CD4-positive, alpha-beta T cell (primary cell): ENCODE results near the gene FIBCD1. TPM values are rescaled to one million over a fixed set of nuclear protein-coding genes. Genes with fewer than 3 reads are reported as not detected.

ENCODE experiments used
- ATAC-seq: fragments of 200-7000 bp; cut with Tn5 transposase; one replicate; pipeline ENCODE4 v1.10.0; 2022; ENCODE audit warnings: mild to moderate bottlenecking; ENCODE audit not compliant: poor library complexity
- CTCF ChIA-PET: fragments of 350-600 bp; sonication (Branson Sonifier 250); formaldehyde crosslinking; loops from one replicate; lab custom pipeline; 2021; ENCODE audit warnings: antibody characterized with exemption, inconsistent platforms; lab: Charles Lee
- POLR2A ChIA-PET: fragments of 350-600 bp; sonication (Branson Sonifier 250); formaldehyde crosslinking; loops from one replicate; lab custom pipeline; 2021; ENCODE audit warnings: antibody characterized with exemption, inconsistent platforms; lab: Charles Lee
- DNase-seq, 14 experiments: peaks; one replicate each; pipeline ENCODE4 v3.0.0-alpha.2; 2013 to 2020; ENCODE audit warnings: mixed read lengths in 2 of 14
- H3K27ac ChIP-seq, 2 donors: one replicate each; pipeline versions ENCODE4 v1.5.1 to v1.7.0; 2013; ENCODE audit warnings: low read length in 2 of 2, low read depth in 1 of 2, mild to moderate bottlenecking in 1 of 2
- H3K27me3 ChIP-seq, 2 experiments: 1 replicate in 1 of 2; 2 replicates in 1 of 2; pipeline versions ENCODE4 v1.6.1 to v1.7.0; 2013; ENCODE audit warnings: low read length in 2 of 2, control low read depth in 1 of 2, mild to moderate bottlenecking in 1 of 2, moderate library complexity in 1 of 2; ENCODE audit not compliant: insufficient read depth in 2 of 2, control insufficient read depth in 1 of 2
- H3K36me3 ChIP-seq: one replicate; pipeline ENCODE4 v1.6.1; 2013; ENCODE audit warnings: low read length, control low read depth; ENCODE audit not compliant: insufficient read depth
- H3K4me1 ChIP-seq: one replicate; pipeline ENCODE4 v1.6.1; 2013; ENCODE audit warnings: low read length, control low read depth; ENCODE audit not compliant: insufficient read depth
- H3K4me3 ChIP-seq: one replicate; pipeline ENCODE4 v1.5.1; 2013; ENCODE audit warnings: mild to moderate bottlenecking, low read length, moderate library complexity
- H3K9me3 ChIP-seq, 2 experiments: 1 replicate in 1 of 2; 2 replicates in 1 of 2; pipeline versions ENCODE4 v1.6.1 to v1.7.0; 2013; ENCODE audit warnings: low read length in 2 of 2, mild to moderate bottlenecking in 2 of 2, control low read depth in 1 of 2, moderate library complexity in 1 of 2; ENCODE audit not compliant: control insufficient read depth in 1 of 2, insufficient read depth in 1 of 2
- H3K27ac Mint-ChIP-seq: one replicate; pipeline ENCODE4 v1.8.0; 2020; ENCODE audit warnings: mixed read lengths
- H3K27me3 Mint-ChIP-seq: one replicate; pipeline ENCODE4 v1.8.0; 2021; ENCODE audit warnings: mixed read lengths
- H3K36me3 Mint-ChIP-seq: one replicate; pipeline ENCODE4 v1.8.0; 2021; ENCODE audit warnings: low read depth, mixed read lengths
- H3K4me1 Mint-ChIP-seq: one replicate; pipeline ENCODE4 v1.8.0; 2021; ENCODE audit warnings: low read depth, mixed read lengths
- H3K4me3 Mint-ChIP-seq: one replicate; pipeline ENCODE4 v1.8.0; 2020; ENCODE audit warnings: mild to moderate bottlenecking, mixed read lengths
- H3K9me3 Mint-ChIP-seq: one replicate; pipeline ENCODE4 v1.8.0; 2020; ENCODE audit warnings: mixed read lengths
- intact Hi-C, 2 experiments: fragments of 100-400 bp; cut with DNase I in 1 of 2; cut with micrococcal nuclease in 1 of 2; formaldehyde crosslinking; loops; one replicate each; pipeline versions ENCODE4 v1.15.1 to v1.9.0; 2023 to 2025; cut with DNase I, micrococcal nuclease
- total RNA-seq, 174 experiments: library from RNA in 2 of 174; stranded (reverse) in 2 of 174; gene quantifications; one replicate each; pipeline ENCODE4 v1.2.3 and lab custom pipeline; 2021 to 2026
- TF ChIP-seq, protein P1 (sequence below): fragments of 200-600 bp; IDR thresholded peaks from one replicate; pipeline ENCODE4 v1.8.0; 2022; ENCODE audit warnings: antibody characterized with exemption, mild to moderate bottlenecking

FIBCD1 gene
- total RNA-seq, 2 experiments from 2014 or later: not detected

DNA sequence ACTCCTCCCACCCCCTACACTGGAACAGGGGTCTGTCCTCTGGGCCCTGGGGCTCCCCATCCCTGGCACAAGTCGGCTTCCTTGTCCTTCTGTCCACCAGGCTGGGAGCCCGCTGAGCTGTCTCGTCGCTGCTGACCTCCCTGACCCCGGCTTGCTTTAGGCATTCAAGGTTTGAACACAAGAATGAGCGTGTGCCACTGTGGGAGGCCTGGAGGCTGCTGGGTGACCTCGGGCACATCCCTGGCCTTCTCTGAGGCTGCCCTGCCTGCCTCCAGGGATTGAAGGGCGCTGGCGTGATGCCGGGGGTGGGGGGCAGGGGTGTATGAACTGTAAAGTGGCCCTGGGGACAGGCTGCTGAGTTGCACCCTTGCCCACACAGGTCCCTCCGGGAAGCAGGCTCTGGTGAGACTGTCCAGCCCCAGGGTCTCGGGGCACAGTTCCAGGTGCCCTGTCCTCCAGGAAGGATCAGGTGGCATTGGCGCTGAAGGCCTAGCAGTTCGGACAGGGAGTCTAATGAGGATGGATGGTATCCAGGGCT lies 18.2 kb downstream of the FIBCD1 start:
- Mint-ChIP-seq H3K27ac (no peak overlapping the region), H3K4me1 (no peaks in the 10 kb centered on the region), H3K4me3 (no peak overlapping the region), H3K9me3 (no peaks in the 10 kb centered on the region), H3K27me3 (peaks cover 8% of the 10 kb centered on the region), H3K36me3 (no peaks in the 10 kb centered on the region)
- TF ChIP-seq, protein P1, sequence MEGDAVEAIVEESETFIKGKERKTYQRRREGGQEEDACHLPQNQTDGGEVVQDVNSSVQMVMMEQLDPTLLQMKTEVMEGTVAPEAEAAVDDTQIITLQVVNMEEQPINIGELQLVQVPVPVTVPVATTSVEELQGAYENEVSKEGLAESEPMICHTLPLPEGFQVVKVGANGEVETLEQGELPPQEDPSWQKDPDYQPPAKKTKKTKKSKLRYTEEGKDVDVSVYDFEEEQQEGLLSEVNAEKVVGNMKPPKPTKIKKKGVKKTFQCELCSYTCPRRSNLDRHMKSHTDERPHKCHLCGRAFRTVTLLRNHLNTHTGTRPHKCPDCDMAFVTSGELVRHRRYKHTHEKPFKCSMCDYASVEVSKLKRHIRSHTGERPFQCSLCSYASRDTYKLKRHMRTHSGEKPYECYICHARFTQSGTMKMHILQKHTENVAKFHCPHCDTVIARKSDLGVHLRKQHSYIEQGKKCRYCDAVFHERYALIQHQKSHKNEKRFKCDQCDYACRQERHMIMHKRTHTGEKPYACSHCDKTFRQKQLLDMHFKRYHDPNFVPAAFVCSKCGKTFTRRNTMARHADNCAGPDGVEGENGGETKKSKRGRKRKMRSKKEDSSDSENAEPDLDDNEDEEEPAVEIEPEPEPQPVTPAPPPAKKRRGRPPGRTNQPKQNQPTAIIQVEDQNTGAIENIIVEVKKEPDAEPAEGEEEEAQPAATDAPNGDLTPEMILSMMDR: no peak
- H3K27me3 ChIP-seq: peaks cover 0 to 3% of the 10 kb centered on the region in 2 experiments
- intact Hi-C loops: no loop called here
- no peak overlapping the region for H3K27ac ChIP-seq
- no peak for ATAC-seq
- ChIA-PET CTCF (no interaction called here), POLR2A (no interaction called here)
- no peaks in the 10 kb centered on the region for H3K36me3 ChIP-seq
- no peak overlapping the region for H3K4me3 ChIP-seq
- H3K4me1 ChIP-seq: no peaks in the 10 kb centered on the region
- no peaks in the 10 kb centered on the region for H3K9me3 ChIP-seq
- DNase-seq: no peak

DNA sequence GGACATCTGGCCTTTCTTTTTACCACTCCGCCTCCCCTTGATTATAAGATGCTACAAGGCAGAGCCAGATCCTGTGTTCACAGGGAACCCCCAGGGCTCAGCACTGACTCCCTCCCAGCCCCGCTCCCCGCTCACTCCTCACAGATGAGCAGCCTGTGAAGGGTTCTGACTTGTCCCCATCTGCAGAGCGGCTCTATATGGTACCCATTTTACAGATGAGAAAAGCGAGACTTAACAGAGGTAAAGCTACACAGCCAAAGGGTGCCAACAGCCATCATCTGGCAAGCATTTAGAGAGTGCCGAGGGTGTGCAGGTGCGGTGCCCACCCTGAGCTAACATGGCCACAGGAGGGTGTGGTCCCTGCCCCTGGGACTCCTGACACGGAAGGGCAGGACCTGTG lies 18.8 kb downstream of the FIBCD1 start:
- CTCF ChIA-PET: no interaction called here
- Histone ChIP-seq H3K4me3 (no peak overlapping the region), H3K27me3 (peaks cover 0 to 3% of the 10 kb centered on the region in 2 experiments), H3K36me3 (no peaks in the 10 kb centered on the region), H3K9me3 (no peaks in the 10 kb centered on the region), H3K4me1 (no peaks in the 10 kb centered on the region), H3K27ac (no peak overlapping the region)
- H3K4me1 Mint-ChIP-seq: no peaks in the 10 kb centered on the region
- H3K27me3 Mint-ChIP-seq: peaks cover 8% of the 10 kb centered on the region
- no peaks in the 10 kb centered on the region for H3K9me3 Mint-ChIP-seq
- H3K4me3 Mint-ChIP-seq: no peak overlapping the region
- intact Hi-C loops: no loop called here
- no peak overlapping the region for H3K27ac Mint-ChIP-seq
- POLR2A ChIA-PET: no interaction called here
- H3K36me3 Mint-ChIP-seq: no peaks in the 10 kb centered on the region
- DNase-seq (no peak), ATAC-seq (no peak)
- TF ChIP-seq, protein P1: no peak

DNA sequence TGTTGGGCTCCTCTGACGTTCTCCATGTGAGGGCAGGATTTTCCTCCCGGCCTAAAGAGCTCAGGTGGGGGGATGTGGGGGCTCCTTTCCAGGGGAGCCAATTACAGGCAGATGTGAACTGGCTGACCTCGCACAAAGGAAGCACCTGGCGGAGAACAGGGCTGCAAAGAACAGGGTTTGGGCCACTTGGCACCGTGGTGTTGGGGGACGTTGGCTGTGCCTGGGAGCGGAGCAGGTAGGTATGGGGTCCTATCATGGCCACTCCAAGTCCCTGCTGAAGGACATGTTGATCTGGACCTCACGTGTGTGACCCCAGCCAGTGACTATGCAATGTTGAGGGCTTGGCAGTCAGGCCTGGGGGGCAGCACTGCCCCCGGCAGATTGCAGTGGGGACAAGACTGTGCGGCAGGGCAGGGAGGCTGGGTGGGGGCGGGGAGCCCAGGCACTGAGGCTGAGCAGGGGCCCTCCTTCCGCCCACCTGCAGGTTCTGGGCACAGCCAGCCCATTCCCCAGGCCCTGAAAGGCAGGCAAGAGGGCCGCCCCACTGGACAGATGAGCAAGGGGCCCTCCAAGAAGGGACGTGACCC lies 19.4 kb downstream of the FIBCD1 start:
- POLR2A ChIA-PET: no interaction called here
- Histone ChIP-seq H3K27me3 (peaks cover 0 to 3% of the 10 kb centered on the region in 2 experiments), H3K9me3 (no peaks in the 10 kb centered on the region), H3K36me3 (no peaks in the 10 kb centered on the region), H3K27ac (no peak overlapping the region), H3K4me1 (no peaks in the 10 kb centered on the region), H3K4me3 (no peak overlapping the region)
- Mint-ChIP-seq H3K9me3 (no peaks in the 10 kb centered on the region), H3K36me3 (no peaks in the 10 kb centered on the region), H3K27ac (no peak overlapping the region), H3K4me1 (no peaks in the 10 kb centered on the region), H3K27me3 (peaks cover 8% of the 10 kb centered on the region), H3K4me3 (no peak overlapping the region)
- intact Hi-C loops: no loop called here
- DNase-seq (no peak), ATAC-seq (no peak)
- TF ChIP-seq, protein P1: no peak
- CTCF ChIA-PET: no interaction called here
